22Rv1 (cell line): ENCODE data around the gene DHCR24.

Experiments used
- H3K27ac ChIP-seq: fragments of 450-650 bp; 2 replicates; pipeline ENCODE4 v1.5.1; 2017
- ZFX ChIP-seq: fragments of 450-650 bp; IDR thresholded peaks from 2 replicates; pipeline ENCODE4 v1.6.1; 2017; ENCODE audit warnings: antibody characterized with exemption, borderline replicate concordance
- TF ChIP-seq, protein P1 (sequence below): fragments of 450-650 bp; IDR thresholded peaks from 2 replicates; pipeline ENCODE4 v1.5.1; 2017; ENCODE audit warnings: mild to moderate bottlenecking

The DHCR24 gene

DNA sequence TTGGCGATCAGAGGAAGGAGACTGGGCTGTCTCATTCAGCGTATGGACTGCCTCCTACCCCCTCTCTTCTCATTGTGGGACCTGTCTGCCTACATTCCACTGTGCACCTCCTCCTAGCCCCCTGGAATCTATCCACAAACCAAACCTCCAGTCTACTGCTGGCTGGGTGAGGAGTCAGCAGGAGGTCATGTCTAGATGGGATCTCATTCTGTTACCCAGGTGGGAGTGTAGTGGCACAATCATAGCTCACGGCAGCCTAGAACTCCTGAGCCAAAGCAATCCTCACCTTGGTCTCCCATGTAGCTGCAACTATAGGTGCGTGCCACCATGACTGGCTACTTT, 67.8 kb downstream of the DHCR24 start:
- TF ChIP-seq, protein P1, sequence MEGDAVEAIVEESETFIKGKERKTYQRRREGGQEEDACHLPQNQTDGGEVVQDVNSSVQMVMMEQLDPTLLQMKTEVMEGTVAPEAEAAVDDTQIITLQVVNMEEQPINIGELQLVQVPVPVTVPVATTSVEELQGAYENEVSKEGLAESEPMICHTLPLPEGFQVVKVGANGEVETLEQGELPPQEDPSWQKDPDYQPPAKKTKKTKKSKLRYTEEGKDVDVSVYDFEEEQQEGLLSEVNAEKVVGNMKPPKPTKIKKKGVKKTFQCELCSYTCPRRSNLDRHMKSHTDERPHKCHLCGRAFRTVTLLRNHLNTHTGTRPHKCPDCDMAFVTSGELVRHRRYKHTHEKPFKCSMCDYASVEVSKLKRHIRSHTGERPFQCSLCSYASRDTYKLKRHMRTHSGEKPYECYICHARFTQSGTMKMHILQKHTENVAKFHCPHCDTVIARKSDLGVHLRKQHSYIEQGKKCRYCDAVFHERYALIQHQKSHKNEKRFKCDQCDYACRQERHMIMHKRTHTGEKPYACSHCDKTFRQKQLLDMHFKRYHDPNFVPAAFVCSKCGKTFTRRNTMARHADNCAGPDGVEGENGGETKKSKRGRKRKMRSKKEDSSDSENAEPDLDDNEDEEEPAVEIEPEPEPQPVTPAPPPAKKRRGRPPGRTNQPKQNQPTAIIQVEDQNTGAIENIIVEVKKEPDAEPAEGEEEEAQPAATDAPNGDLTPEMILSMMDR, result no peak
- TF ChIP-seq ZFX, result no peak

DNA sequence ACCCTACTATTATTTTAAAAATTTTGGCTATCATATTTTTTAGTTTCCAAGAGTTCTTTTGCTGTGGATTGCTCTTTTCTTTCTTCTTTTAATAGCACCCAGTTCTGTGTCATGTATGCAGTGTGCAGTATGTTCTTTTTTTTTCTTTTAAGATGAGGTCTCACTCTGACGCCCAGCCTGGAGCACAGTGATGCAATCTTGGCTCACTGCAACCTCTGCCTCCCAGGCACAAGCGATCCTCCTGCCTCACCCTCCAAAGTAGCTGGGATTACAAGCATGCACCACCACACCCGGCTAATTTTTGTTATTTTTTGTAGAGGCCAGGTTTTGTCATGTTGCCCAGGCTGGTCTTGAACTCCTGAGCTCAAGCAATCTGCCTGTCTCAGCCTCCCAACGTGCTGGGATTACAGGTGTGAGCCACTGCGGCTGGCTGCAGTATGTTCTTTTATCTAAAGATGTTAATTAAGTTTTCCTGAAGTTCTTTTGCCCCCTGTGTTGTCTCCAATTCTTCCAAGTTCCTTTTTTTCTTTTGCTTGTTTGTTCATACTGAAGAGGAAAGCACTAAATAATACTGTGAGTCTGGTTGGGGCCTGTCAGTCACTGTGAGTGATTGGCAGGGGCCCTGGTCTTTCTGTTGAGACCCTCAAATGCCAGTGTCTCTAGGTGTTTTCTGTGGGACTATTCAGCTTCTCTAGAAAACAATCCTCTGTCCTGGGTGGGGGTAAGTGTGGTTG, 68.4 kb downstream of the DHCR24 start:
- TF ChIP-seq, protein P1, result no peak
- no peak for TF ChIP-seq ZFX

More for the DNA sequence above, 67.8 kb downstream of the DHCR24 start:
- H3K27ac ChIP-seq, result no peak overlapping the region

DNA sequence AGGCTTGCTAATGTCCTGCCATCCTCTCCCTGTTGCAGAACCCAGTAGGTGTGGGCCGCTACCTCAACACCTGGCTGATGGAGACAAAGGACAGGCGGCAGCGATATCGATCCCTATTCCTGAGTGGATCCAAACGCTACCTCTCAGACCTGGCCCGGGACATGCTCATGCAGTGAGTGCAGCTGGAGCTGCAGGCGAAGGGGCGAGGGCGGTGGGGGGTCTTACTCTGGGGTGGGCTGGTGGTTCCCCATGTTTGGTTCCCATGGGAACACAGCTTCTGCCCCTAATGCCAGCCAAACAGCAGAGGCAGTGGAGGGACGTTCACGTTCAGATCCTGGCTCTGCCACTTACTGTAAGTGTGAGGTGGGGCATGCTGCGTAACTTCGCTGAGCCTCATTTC, 70.0 kb downstream of the DHCR24 start:
- no peak overlapping the region for H3K27ac ChIP-seq
- no peak for TF ChIP-seq ZFX
- TF ChIP-seq, protein P1, result no peak

More for the DNA sequence above, 68.4 kb downstream of the DHCR24 start:
- H3K27ac ChIP-seq, result no peak overlapping the region

DNA sequence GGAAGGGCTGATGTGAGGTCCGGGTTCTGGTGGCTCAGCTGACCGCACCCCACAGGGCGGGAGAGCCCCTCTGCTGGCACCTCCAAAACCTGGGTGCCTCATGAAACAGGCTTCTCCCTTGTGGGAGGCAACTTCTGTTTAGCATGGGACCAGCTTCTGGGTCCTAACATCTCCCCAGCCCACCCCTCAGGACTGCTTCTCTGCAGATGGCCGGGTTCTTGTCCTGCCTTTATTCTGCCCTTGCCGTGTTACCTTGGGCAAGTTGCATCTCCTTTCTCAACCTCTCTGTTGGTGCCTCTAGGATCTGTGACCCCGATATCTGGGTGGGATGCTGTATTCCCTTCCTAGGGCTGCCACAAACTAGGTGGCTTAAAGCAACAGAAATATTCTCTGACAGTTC, 70.9 kb downstream of the DHCR24 start:
- TF ChIP-seq, protein P1, result no peak
- no peak for TF ChIP-seq ZFX

DNA sequence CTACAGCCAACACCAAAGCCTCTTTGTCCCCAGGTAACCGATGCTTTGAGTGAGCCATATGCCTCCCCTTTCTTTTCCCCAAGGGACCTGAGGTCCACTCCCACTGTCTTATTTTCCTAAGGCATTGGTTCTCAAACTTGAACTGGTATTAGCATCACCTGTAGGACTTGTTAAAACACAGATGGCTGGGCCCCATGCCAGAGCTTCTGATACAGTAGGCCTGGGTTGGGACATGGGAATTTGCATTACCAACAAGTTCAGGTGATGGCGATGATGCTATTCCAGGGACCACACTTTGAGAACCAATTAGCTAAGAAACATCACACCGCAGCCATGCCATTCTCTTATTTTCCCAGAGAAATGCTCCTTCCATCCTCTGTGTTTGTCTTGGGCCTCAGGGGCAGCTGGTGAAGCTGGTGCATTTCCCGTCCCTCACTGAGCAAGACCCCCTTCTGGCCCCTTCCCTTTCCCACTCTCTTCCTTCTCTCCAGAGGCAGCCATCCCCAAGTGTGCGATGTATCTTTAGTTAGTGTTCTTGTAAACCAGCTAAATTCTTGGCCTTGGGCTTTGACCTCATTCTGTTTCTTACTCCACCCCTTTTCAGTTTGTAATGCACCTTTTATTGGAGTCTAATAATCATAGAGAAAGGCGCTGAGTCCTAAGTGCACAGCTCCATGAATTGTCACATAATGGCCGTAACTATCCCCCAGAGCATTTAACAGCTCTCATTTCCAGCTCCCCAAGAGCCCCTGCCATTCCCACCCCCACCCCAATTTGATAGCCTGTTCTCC, 71.7 kb downstream of the DHCR24 start:
- TF ChIP-seq, protein P1, result no peak
- no peak for TF ChIP-seq ZFX
- H3K27ac ChIP-seq, result no peak overlapping the region

More for the DNA sequence above, 70.9 kb downstream of the DHCR24 start:
- H3K27ac ChIP-seq, result no peak overlapping the region

DNA sequence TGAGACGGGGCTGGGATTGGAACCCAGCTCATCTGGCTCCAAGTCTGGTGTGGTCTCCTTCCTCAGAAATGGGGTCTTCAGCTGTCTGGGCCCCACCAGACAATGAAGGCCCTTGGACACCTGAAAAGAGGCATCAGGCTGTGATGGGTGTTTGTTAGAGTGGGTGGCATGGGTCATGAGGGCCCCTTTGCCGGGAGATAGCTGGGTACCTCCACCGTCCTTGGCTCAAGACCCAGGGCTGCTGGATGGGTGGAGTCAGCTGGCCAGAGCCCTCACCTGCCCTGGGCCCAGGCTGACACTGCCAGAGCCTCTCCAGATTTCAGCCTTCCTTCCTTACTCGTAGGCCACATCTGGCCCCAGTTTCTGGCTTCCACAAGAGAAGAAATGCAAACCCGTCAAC, 72.4 kb downstream of the DHCR24 start:
- H3K27ac ChIP-seq, result no peak overlapping the region
- TF ChIP-seq ZFX, result no peak
- TF ChIP-seq, protein P1, result no peak

DNA sequence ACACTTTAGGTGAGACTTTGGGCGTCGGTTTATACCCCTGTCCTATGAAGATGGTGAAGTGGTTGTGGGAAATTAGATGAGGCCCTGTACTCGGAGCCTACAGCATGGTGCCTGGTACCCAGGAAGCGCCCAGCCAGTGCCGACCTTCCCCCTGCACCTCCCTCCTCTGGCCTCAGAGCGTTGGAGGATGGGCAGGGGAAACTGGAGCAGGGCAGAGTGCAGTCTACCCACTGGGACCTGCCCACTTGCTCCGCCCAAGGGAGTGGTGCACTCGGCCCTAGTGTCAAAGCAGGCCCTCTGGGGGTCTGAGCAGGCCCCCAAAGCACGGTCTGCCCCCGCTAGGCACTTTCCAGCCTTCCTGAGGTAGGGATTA, 72.9 kb downstream of the DHCR24 start:
- TF ChIP-seq ZFX, result no peak
- TF ChIP-seq, protein P1, result no peak
- no peak overlapping the region for H3K27ac ChIP-seq
